HT1080 (cell line): ENCODE results near the gene NFE2L2. TPM values are rescaled to one million over a fixed set of nuclear protein-coding genes. Genes with fewer than 3 reads are reported as not detected.
A peak's percentile ranks its signal among the peaks of the same experiment; 100 is the strongest.
"Not testable (repeated sequence)": the region's sequence is repeated elsewhere in the genome, so short reads cannot be mapped to it uniquely, and the experiment has no call there.

ENCODE experiments used
- DNase-seq: peaks from one replicate; pipeline ENCODE4 v3.0.0-alpha.2; 2015; ENCODE audit warnings: low read depth
- total RNA-seq: library from RNA; depleted of rRNA; stranded (reverse); fragments of >200 nt; shearing (Covaris generic); gene quantifications from 2 replicates; pipeline ENCODE4 v1.2.3, GENCODE V29; 2014

NFE2L2 gene
- total RNA-seq, 1 experiment from 2014 or later, result 43.0 TPM

DNA sequence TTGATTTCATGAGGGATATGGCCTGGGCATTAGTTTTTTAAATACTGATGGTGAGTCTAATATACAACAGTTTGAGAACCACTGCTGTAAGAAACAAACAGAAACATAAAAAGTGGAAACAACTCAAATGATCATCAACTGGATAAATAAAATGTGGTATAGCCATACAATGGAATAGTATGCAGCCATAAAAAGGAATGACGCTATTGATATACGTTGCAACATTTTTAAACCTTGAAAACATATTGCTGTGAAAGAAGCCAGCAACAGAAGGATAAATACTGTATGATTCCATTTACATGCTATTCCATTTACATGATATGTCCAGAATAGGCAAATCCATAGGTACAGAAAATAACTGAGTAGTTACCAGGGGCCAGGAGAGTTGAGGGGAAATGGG lies 6.5 kb downstream of the NFE2L2 start:
- no peak for DNase-seq

DNA sequence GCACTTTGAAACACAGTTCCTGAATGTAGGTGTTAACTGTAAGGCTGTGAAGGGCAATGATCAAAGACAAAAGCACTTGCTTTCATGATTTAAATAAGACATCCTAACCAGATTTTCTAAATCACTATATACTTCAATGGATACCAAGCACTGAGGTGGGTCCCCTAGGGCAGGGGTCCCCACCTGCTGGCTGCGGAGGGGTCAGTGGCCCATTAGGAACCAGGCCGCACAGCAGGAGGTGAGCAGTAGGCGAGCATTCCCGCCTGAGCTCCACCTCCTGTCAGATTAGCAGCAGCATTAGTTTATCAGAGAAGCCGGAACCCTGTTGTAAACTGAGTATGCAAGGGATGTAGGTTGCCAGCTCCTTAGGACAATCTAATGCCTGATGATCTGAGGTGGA lies 7.1 kb downstream of the NFE2L2 start:
- no peak for DNase-seq

DNA sequence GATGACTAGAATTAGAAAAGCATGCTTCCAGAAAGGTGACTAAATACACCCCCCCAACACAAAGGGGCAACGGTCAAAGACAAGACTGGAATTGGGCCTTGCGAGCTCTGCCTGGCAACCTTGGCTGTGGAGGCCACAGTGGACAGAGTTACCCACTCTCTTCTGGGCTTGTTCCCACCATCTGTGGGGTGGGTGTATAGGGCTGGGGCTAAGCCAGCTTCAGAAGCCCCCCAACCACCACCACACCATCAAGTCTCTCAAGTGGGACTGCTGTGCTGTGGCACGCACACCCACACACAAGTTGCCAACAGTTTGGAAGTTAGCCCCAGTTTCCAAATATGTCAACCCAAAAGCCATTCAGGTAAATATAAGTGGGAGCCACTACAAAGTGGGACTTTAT lies 7.8 kb downstream of the NFE2L2 start:
- DNase-seq, result no peak

DNA sequence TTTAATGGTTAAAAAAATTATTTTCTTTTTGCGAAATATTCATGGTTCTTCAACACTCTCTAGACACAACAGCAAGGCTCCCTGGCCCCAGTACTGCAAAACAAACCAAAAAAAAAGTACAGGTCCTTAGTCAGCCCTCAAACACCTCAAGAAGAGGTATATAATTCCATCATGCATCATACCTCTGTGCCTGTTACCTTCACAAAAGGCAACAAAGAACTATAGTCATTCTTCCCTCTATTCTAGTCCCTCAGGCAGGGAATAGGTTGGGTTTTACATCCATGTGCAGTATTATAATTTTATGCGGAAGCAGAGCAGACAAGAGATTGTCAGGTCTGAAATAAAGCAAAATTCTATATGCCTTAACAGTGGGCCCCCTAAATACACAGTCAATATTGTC lies 8.5 kb downstream of the NFE2L2 start:
- no peak for DNase-seq

DNA sequence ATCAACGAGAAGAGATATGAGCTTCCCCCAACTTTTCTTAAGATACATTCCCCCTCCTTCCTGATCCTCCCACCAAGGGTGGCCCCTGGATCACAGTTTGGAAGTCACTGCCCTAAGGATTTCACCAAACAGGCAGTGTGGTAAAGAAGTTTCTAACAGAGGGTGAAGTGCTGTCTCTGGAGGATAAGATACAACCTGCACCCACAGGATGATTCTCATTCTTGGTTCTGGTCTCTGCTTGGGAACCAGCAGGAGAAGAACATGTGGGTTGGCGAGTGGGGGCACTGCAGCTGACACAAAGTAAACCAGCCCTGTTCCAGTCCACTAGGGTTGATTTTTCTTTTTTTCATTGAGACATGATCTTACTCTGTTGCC lies 9.3 kb downstream of the NFE2L2 start:
- DNase-seq, result no peak

DNA sequence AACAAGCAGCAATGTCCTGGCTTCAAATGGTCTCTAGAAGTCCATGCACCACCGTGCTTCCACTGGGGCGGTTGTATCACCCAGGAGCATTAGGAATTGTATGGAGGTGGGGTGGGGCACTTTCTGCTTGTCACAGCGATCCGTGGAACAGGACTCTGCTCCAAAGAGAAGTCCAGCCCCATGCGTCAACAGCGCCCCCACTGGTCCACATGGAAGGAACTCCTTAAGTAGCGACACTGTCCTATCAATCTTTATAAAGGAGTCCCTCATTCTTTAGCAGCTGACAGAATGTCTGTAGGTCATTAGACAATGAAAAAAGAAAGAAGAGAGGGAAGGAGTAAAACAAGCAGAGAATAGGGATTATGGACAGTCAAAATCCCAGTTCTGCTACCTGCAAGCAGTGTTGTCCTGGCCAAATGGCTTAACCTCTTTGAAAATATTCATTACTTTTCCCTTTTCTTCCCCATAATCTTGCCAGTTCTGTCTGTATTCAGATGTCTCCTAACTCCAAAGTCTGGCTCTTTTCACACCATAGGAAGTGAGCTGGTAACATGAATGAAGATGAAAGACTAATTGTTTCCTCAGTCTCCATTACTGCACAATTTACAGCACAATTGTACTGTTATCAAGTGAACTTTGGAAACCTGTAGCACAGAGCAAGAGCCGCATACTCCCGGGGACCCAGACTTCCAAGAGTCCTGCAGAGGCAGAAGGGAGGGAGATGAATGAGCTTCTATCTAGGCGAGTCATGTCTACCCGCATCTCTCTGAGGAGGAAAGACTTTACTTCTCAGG lies 9.9 kb downstream of the NFE2L2 start:
- no peak for DNase-seq

DNA sequence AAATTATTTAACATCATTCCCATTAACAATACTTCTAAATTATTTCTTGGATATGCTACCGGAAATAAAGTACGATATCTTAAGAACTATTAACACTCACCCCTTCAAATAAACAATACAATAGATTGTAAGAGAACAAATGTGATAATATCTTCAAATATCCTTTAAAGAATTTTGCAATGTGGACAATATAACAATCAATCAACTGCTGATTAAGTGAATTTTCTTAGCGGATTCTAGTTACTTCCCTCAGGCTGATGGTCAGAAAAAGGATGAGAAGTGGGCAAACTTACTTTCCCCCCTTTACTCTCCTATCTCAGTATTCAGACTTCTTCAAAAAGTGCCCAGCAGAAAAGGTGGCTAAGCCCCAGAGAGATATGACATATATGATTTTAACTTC lies 10.8 kb downstream of the NFE2L2 start:
- DNase-seq, result no peak

DNA sequence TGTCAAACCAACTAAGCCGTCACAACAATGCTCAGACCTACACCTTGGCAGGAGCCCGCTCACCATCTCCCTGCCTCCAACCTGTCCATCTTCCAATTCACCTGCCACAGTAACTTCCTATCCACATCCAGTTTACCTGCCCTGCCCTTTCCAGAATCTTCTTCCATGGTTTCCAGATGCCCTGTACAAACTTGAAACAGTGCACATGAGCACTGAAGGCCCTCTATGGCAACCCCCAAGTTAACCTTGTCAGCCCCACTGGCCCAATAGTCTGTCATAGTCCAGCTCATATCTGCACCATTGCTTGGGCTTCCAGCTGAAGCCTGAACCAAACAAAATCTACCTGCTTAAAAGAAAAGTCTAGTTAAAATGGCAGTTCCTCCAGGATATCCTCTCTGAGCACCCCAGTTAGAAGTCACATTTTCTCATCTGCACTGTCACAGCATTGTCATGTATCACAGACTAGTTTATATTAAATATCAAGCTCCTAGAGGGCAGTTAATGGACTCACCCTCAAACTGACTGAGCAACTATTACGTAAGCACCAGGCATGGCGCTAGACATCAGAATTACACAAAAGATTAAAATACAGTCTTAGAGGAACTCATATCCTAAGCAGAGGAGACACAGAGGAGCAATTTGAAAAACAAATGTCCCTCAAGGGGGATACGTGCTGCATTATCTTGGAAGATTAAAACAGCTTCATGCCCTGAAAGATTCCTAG lies 11.6 kb downstream of the NFE2L2 start:
- no peak for DNase-seq

DNA sequence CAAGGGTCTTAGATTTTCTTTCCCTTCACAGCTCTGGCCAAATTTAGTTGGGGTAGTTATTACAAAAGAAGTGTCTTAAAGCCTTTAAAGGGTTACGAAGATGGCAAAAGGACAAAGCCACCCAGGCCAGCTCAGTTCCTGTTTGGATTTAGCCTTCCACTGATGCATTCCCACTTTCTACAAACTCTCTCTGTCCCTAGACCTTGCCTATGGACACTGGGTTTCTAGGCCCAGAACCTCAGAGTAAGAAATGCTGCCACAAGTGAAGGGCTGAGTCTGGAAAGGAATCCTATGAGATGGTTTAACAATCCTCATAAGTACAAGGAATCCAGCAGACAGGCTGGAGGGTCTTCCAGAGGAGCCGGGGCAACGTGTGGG lies 13.4 kb downstream of the NFE2L2 start:
- no peak for DNase-seq

DNA sequence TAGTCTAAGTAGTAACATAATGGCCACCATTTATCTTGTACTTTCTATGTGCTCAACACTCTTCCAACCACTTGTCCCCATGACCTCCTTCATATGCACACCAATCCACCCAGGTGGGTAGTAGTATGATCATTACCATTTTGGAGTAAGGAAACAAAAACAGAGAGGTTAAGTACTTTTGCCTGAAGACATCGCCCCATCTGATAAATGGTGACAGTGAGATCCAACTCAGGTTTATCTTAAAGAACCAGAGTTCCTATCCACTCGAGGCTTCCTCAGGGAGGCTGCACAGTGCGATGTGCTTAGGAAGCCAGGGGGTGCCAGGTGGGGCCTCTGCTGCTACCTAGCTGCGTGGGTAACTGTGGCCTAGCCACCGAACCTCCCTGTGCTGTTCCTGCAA lies 14.1 kb downstream of the NFE2L2 start:
- no peak for DNase-seq

DNA sequence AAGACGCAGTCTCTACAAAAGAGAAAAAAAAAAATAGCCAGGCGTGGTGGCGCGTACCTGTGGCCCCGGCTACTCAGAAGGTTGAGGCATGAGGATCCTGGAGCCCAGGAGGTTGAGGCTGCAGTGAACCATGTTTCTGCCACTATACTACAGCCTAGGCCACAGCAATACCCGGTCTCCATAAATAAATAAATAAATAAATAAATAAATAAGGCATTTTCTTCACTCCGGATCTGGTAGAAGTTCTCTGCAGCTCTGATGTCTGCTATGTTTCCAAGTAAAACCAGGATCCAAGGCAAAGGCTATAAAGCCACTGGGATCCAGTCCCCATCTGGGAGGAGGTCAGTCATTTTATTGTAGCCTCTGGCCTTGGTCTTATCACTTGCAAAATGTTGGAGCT lies 15.5 kb downstream of the NFE2L2 start:
- no peak for DNase-seq

DNA sequence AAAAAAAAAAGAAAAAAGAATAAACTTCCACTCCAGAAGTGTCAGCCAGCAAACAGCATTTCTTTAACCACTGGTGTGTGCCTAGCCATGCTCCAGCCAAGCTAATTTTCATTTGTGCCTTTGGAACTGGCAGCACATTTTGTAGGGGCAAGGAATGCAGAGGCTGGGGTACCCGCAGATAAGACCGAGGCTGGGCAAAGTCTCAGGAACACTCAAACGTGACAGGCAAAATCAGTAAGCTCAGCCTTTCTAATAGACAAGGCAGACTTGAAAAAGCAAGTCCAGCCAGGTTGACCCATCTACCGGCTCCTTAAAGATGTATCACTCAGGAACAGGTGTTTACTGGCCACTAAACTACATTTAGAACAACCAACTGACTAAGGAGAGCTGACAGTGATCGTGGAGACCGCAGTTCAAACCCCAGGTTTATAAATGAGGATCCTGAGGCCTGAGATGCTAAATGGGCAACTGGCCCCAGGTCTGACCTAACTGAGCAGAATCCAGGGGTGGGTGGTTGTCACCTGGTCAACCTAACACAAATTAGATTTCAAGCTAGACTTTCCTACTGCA lies 16.7 kb downstream of the NFE2L2 start:
- DNase-seq, result no peak

DNA sequence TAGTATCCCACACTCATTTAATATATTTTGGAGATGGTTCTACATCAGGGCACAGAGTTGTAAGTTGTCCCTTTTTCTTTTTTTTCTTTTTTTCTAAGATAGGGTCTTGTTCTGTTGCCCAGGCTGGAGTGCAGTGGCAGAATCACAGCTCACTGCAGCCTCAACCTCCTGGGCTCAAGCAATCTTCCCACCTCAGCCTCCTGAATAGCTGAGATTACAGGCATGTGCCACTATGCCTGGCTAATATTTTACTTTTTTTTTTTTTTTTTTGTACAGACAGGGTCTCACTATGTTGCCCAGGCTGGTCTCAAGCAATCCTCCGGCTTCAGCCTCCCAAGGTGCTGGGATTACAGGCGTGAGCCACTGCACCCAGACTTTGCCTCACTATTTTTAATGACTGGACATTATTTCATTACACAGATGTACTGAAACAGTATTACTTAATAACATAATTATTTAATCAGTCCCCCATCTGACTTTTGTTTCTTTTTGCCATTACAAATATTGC lies 17.9 kb downstream of the NFE2L2 start:
- DNase-seq, result not testable (repeated sequence)

DNA sequence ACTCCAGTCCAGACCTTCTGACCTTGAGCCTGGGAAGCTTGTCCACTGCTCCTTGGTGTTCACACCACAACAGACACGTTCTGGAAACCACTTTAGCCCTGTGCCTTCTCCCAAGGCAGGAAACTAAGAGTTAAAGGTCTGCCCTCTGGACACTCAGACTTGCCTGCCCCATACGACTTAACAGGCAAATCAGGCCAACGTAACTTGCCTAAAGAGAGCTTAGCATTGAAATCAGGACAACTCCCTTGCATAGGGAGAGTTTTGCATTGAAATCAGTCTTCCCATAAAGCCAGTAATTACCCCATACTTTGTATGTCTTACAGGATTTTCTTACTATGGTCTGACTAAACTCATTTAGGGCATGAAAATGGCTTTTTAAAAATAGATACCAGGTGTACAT lies 18.5 kb downstream of the NFE2L2 start:
- no peak for DNase-seq

DNA sequence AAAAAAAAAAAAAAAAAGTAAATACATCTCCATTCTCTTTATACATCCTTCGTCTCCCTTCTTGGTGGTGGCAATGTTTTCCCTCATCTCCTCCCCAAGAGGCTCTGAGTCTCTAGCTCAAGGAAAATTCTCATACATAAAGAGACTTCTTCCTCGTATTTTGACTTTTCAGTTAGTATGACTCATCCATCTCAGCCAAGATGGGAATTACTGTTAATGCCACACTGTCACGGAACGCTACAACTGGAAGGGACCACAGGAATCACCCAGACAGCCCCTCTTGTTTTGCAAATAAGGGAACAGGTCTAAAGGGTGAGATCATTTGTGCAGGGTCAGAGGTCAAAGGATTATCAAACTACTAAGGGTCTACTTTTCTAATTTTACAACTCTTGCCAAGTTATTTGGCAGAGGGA lies 19.5 kb downstream of the NFE2L2 start:
- DNase-seq, result peak; percentile 80

DNA sequence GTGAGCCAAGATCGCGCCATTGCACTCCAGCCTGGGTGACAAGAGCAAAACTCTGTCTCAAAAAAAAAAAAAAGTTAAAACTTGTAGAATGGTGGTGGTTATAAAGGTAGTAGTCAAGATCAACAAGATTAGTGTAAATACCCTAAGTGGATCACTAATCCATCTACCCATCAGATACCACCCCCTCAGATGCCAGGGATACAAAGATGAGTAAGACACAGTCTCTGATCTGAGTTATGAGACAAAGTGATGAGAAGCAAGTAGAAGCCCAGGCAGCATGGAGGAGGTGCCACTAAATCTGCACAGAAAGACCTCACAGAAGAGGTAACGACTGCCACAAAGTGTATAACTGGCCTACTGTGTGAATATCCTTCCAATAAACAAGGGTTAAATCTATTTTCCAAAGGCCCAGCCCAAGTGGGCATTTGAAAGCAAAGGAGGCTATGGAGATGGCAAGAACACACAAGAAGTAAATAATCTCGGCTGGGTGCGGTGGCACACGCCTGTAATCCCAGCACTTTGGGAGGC lies 20.2 kb downstream of the NFE2L2 start:
- no peak for DNase-seq

DNA sequence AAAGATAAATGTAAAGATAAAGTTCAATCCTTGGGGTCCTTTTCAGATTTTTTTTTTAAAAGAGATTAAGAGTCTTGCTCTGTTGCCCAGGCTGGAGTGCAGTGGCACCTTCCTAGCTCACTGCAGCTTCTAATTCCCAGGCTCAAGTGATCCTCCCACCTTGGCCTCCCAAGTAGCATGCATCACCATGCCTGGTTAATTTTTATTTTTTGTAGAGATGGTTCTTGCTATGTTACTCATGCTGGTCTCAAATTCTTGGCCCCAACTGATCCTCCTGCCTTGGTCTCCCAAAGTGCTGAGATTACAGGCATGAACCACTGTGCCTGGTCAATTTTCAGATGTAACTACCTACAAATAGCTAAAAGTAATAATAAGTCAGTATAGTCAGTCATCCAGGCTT lies 21.1 kb downstream of the NFE2L2 start:
- DNase-seq, result no peak

DNA sequence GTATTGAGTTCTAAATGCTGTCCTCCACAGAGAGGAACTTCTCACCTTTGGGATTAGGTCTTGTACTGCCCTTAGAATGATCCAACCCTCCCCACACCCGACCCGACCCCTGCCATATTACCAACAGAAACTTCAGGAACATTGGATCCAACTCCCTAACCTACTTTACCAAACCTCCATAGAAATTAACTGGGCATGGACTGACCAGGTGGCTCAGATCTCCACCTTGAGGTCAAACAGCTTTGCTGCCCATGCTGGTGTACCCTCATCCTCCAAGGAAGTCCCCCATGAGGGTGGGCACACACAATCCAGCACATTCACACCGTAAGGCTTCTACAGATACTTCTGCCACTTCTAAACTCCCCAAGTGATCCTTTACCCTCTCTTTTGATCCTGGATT lies 21.5 kb downstream of the NFE2L2 start:
- no peak for DNase-seq

DNA sequence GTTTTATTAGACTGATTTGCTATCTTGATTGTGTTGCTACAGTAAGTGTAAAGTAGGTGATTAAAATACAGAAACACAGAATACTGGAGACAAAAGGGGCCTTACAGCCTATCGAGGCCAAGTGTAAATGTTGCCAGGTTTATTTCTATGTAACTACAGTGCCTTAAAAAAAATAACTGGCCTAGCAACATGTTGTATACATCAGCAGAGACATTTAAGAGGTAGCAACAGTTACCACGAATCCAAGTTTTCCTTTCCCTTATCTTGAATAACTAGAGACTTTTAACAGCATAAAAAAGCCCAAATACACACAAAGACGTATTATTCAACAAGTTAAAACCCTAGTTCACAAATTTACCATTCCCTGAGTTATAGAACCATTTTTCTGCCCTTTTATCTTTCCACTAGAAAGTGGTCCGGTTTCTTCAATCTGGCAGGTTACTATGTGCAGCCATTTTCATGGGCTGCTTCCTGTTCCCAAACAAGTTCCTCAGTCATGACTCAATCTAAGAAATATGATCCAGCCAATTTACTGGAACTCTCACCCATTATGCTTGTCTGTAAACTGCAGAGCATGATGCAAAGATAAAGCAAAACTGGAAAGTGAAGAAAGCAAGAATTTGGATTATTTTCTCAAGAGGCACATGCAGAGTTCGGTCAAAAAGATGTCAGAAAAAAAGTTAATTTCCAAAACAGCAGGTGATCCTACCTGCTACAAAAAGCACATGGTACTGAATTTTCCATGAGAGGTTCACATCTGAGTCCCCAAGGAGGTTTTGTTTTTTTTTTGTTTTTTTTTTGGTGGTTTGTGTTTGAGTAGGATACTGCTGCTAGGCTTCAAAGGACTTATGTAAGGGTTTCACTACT lies 22.2 kb downstream of the NFE2L2 start:
- DNase-seq, result peak; percentile 89

DNA sequence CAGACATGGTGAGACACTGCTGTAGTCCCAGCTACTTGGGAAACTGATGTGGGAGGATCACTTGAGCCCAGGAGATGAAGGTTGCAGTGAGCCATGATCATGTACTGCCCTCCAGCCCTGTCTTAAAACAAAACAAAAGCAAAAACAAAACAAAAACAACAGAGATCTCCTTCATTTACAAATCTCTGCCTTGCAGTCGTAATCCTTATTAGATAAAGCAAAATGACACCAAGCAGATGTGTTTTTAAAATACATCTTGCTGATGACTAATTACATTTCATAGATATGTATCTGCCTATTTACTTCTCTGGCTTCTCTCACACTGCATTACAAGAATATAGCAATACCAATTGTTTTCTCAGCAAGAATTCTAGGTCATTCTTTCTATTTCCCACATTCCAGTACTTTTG lies 22.8 kb downstream of the NFE2L2 start:
- DNase-seq, result no peak

DNA sequence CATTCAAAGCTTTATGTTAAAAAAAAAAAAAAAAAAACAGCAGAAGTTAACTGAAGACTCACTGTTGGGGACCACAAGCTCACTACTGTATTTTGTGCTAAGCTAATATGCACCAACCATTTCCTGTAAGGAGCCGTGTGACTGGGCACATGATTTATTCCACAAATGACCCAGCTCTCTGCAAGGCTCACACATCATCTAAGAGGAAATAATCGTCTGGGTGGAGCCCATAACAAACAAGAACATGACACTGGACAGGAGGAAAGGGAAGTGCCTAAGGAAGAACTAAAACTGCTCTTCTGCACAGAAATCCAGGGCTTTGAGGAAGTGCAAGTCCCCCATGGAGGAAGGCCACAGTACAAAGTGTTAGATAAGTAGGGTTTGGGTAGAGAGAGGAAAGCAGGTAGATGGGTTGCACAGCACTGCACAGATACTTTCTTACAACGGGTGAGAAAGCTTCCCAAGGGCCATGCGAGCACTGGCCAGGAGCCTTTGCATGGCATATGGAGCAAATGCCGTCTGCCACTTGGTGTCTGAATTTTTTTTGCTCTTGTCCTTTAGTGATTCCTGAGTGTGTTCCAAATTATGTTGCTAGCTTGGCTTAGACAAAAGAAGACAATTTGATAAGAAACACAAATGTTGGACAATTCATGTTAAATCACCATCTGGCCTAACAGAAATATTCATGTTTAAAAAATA lies 24.4 kb downstream of the NFE2L2 start:
- peak; percentile 85 for DNase-seq
